Adrenal gland (tissue), 12 donors: ENCODE data around the gene SH3BGRL2. TPM values are rescaled to one million over a fixed set of nuclear protein-coding genes. Genes with fewer than 3 reads are reported as not detected.

Experiments
- DNase-seq, 7 donors: peaks; one replicate each; pipeline ENCODE4 v3.0.0-alpha.2; 2019 to 2020
- H3K27ac ChIP-seq, 5 donors: fragments of 200-600 bp; sonication (generic) in 4 of 5; 1 replicate in 3 of 5; 2 replicates in 2 of 5; pipeline versions ENCODE4 v1.5.1 to v1.8.0; 2016 to 2020; ENCODE audit warnings: mild to moderate bottlenecking in 1 of 5
- H3K27me3 ChIP-seq: fragments of 200-600 bp; 2 replicates; pipeline ENCODE4 v1.8.0; 2021
- H3K36me3 ChIP-seq, 2 donors: fragments of 200-600 bp; replicated peaks in 1 of 2; 1 replicate in 1 of 2; 2 replicates in 1 of 2; pipeline versions ENCODE4 v1.5.1 to v1.8.0; 2018 to 2022
- H3K4me1 ChIP-seq, 2 donors: fragments of 200-600 bp; replicated peaks in 1 of 2; 1 replicate in 1 of 2; 2 replicates in 1 of 2; pipeline versions ENCODE4 v1.5.1 to v1.8.0; 2018 to 2021
- H3K4me3 ChIP-seq, 4 donors: fragments of 200-600 bp; sonication (generic) in 3 of 4; one replicate each; pipeline ENCODE4 v1.5.1; 2016 to 2018
- H3K9me3 ChIP-seq, 3 donors: fragments of 200-600 bp; sonication (generic) in 1 of 3; replicated peaks in 1 of 3; 1 replicate in 2 of 3; 2 replicates in 1 of 3; pipeline versions ENCODE4 v1.5.1 to v1.8.0; 2016 to 2021
- POLR2A ChIP-seq, 2 donors: fragments of 450-650 bp; IDR thresholded peaks; one replicate each; pipeline ENCODE4 v1.6.1; 2017; ENCODE audit warnings: antibody characterized with exemption in 2 of 2, mild to moderate bottlenecking in 2 of 2, moderate library complexity in 1 of 2
- WGBS, 4 donors: extraction: QIAGEN DNeasy Blood & Tissue Kit in 2 of 4; methylation state at CpG; one replicate each; pipeline versions ENCODE4 v1.1.5 to v1.1.7; 2013 to 2017; 5-methylcytosine and 5-hydroxymethylcytosine counted together
- intact Hi-C, 2 donors: fragments of 100-400 bp; cut with DNase I; formaldehyde crosslinking; loops; one replicate each; pipeline versions ENCODE4 v1.14.1 to v1.15.0; 2022 to 2023
- polyA plus RNA-seq, 3 donors: library from polyadenylated mRNA; stranded (reverse); fragments of 200-250 nt in 2 of 3; fragments of 350-450 nt in 1 of 3; fragmentation: Illumina TruSeq in 1 of 3; extraction: RNeasy Lipid Tissue Mini Kit (QIAGEN cat#74804) in 1 of 3; gene quantifications; one replicate each; pipeline ENCODE4 v1.2.3, GENCODE V29; 2013 to 2014
- total RNA-seq, 9 donors: library from RNA; depleted of rRNA in 4 of 9; stranded (reverse); fragments of >200 nt in 4 of 9; fragments of 120-200 nt in 1 of 9; fragmentation: NEBNext Ultra II Directional in 1 of 9; extraction: Animal tissue kit (Norgen Biotek cat#: 25700) in 1 of 9; gene quantifications; one replicate each; pipeline versions ENCODE4 v1.1.0 to v1.2.4, GENCODE V29; 2013 to 2023
- TF ChIP-seq, protein P1 (sequence below), 6 experiments: fragments of 450-650 bp in 4 of 6; fragments of 200-600 bp in 2 of 6; sonication (generic) in 1 of 6; IDR thresholded peaks; 1 replicate in 5 of 6; 2 replicates in 1 of 6; pipeline versions ENCODE4 v1.5.1 to v1.8.0; 2016 to 2021; ENCODE audit warnings: antibody characterized with exemption in 6 of 6, mild to moderate bottlenecking in 2 of 6, moderate library complexity in 1 of 6
- donor health status: healthy with polysubstance abuse.
- donor health status: Bipolar disorder and iron deficiency.
- donor health status: DM: yes; HTN: yes; CAD: no.
- donor health status: DM: no; HTN: no; CAD: no.
- donor health status: DM: no; HTN: no; CAD: no.
- donor health status: DM: yes; HTN: yes; CAD: no.

The SH3BGRL2 gene
- total and polyA plus RNA-seq, 12 donors, result 3.8 to 13.3 (median 9.0) TPM

DNA sequence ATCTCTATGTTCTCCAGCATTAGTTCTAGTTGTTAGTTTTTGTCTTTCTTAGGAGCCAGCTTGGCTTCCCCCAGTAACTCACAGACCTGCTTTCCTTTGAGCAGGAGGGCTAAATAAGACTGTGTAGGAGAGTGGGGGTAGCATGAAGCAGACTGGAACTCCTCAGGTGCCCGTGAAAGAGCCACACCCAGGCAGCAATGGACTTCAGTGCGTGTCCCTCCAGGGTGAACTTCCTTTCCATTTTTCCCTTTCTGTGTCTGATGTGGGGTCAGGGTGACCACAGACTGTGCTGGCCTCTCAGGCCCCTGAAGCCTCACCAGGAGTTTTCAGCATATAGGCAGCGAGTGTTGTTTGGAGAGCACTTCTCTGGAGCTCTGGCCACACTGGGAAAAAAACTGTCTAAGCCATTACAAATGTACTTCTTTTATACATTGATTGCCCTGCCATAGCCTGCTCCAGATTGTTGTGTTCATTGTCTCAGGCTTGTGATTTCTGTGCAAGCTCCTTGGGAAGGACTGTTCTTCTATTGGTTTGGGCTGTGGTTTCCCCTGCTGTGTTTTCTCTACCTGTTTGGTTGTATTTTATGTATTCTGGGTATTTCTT, 55.7 kb downstream of the SH3BGRL2 start:
- Histone ChIP-seq H3K36me3 (no peaks in the 10 kb centered on the region), H3K4me3 (no peak overlapping the region), H3K27ac (no peak overlapping the region)

DNA sequence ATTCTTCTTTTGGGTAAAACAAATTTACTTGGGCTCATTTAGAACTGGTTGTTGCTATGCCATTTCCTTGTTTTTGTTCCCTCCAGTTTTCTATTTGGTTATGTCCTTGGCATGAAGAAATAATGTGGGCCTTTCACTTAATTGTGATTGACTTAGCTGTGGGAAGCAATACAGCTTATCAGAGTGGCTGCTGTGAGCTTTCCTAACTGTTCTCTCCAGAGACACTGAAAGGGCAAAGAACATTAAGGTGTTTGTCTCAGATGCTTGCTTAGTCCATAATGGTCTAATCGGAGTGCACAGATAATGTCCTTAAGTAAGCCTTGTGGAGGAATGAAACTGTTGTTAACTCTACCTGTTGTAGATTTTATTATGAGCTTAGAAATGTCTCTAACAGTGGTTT, 56.6 kb downstream of the SH3BGRL2 start:
- H3K4me1 ChIP-seq, result peaks cover 0 to 19% of the 10 kb centered on the region in 2 donors
- intact Hi-C loops, result no loop called here
- 57 to 80% (median 73%) methylated on average over 1 of the region's 1 CpG for WGBS, 4 donors
- H3K4me3 ChIP-seq, result no peak overlapping the region
- TF ChIP-seq POLR2A (IDR thresholded peaks at IDR 0.05), result no peak
- TF ChIP-seq, protein P1, sequence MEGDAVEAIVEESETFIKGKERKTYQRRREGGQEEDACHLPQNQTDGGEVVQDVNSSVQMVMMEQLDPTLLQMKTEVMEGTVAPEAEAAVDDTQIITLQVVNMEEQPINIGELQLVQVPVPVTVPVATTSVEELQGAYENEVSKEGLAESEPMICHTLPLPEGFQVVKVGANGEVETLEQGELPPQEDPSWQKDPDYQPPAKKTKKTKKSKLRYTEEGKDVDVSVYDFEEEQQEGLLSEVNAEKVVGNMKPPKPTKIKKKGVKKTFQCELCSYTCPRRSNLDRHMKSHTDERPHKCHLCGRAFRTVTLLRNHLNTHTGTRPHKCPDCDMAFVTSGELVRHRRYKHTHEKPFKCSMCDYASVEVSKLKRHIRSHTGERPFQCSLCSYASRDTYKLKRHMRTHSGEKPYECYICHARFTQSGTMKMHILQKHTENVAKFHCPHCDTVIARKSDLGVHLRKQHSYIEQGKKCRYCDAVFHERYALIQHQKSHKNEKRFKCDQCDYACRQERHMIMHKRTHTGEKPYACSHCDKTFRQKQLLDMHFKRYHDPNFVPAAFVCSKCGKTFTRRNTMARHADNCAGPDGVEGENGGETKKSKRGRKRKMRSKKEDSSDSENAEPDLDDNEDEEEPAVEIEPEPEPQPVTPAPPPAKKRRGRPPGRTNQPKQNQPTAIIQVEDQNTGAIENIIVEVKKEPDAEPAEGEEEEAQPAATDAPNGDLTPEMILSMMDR (IDR thresholded peaks at IDR 0.05), result no peak
- no peaks in the 10 kb centered on the region for H3K27me3 ChIP-seq
- no peak for DNase-seq
- no peaks in the 10 kb centered on the region for H3K36me3 ChIP-seq
- H3K9me3 ChIP-seq, result no peaks in the 10 kb centered on the region
- no peak overlapping the region for H3K27ac ChIP-seq

More for the DNA sequence above, 55.7 kb downstream of the SH3BGRL2 start:
- no peak for TF ChIP-seq POLR2A (IDR thresholded peaks at IDR 0.05)
- TF ChIP-seq, protein P1 (IDR thresholded peaks at IDR 0.05), result no peak
- Histone ChIP-seq H3K4me1 (peaks cover 0 to 19% of the 10 kb centered on the region in 2 donors), H3K9me3 (no peaks in the 10 kb centered on the region), H3K27me3 (no peaks in the 10 kb centered on the region)
- intact Hi-C loops, result no loop called here
- WGBS, 4 donors, result 75 to 86% (median 80%) methylated on average over 3 of the region's 3 CpGs
- no peak for DNase-seq

DNA sequence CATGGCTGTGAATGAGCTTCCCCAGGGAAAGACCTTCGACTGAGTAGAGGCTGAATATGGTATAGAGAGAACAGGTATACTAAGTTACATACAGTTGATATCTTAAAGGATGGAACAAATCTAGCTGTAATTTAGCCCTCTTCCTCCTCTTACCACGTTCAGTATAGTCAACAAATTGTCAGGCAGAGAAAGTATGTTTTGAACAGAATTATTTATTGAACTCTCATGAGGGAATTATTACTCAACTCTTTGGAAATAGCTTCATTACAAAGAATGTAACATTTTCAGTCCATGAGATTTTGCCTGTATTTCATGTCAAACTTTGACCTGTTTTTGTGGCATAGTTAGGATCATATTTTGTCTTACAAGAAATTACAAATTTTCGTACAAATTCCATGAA, 63.0 kb downstream of the SH3BGRL2 start:
- 65 to 78% (median 73%) methylated on average over 3 of the region's 3 CpGs for WGBS, 4 donors
- Histone ChIP-seq H3K9me3 (no peaks in the 10 kb centered on the region), H3K4me1 (no peaks in the 10 kb centered on the region), H3K4me3 (no peak overlapping the region), H3K36me3 (no peaks in the 10 kb centered on the region), H3K27me3 (no peaks in the 10 kb centered on the region), H3K27ac (no peak overlapping the region)
- no peak for TF ChIP-seq POLR2A (IDR thresholded peaks at IDR 0.05)
- TF ChIP-seq, protein P1 (IDR thresholded peaks at IDR 0.05), result no peak
- intact Hi-C loops, result no loop called here
- no peak for DNase-seq

DNA sequence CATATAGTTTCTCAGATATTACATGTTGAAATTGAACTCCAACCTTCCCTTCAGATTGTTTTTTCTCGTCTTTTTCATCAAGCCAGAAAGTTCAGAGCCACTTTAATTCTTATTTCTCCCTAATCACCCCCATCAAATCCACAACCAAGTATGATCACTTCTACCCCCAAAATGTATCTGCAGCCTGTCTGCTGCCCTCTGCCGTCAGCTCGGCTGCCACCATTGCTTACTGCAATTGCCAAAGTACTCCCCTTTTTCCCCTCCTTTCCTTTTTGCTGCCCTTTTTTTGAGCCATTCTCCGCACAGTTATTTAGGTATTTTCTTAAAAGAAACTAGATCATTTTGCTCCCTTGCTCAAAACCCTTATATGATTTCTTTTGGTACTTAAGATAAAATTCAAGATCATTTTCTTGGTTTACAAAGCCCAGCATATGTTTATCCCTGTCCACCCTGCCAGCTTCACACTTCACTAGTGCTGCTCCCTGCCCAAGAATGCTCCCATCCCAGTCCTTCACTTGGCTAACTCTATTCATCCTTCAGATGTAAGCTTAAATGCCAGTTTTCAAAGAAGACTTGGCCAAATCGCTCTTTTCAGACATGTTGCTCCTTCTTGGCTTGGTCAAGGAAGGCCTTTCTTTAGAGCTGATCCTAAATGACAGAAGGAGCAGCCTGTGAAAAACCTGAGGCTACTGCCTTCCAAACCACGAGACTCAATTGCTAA, 63.7 kb downstream of the SH3BGRL2 start:
- Histone ChIP-seq H3K4me3 (no peak overlapping the region), H3K4me1 (no peaks in the 10 kb centered on the region), H3K36me3 (no peaks in the 10 kb centered on the region), H3K9me3 (no peaks in the 10 kb centered on the region), H3K27ac (no peak overlapping the region), H3K27me3 (no peaks in the 10 kb centered on the region)
- TF ChIP-seq, protein P1 (IDR thresholded peaks at IDR 0.05), result no peak
- TF ChIP-seq POLR2A (IDR thresholded peaks at IDR 0.05), result no peak
- no peak for DNase-seq
- WGBS, 4 donors, result 92 to 96% (median 93%) methylated on average over 6 of the region's 6 CpGs
- intact Hi-C loops, result no loop called here
